ENCODE data around the gene AXIN2. TPM values are rescaled to one million over a fixed set of nuclear protein-coding genes. Genes with fewer than 3 reads are reported as not detected.

Gene AXIN2
- total and polyA plus RNA-seq, 10 of the 15 experiments (the other 5 are each of a cell fraction or from before 2014, with no cell fraction given), result 0.47 to 7.8 (median 3.1) TPM

- ChIA-PET RAD21 (ENCODE audit: unreplicated experiment) (interaction anchor here (0.7 to 1.5 kb wide), 5 partner anchors 152 to 1532 kb away, joined by 3 to 8 read pairs (median 4); no protein-coding TSS in a partner anchor), SMC1A (ENCODE audit: uncharacterized antibody, unreplicated experiment) (interaction anchor here (0.8 to 5.3 kb wide), 7 partner anchors 8 to 605 kb away, joined by 3 to 36 read pairs (median 4); no protein-coding TSS in a partner anchor), POLR2A (interaction anchor here (0.5 to 0.9 kb wide), 2 partner anchors 8 to 186 kb away, joined by 3 to 6 read pairs; no protein-coding TSS in a partner anchor), CTCF (interaction anchor here (0.9 to 2.1 kb wide), 6 partner anchors 10 to 606 kb away, joined by 3 to 10 read pairs (median 5); no protein-coding TSS in a partner anchor)
- intact Hi-C loops (cut with micrococcal nuclease; ENCODE audit: unreplicated experiment), result loop anchor here (5.0 kb wide), 2 partner anchors 102 to 428 kb away; no protein-coding TSS in a partner anchor
- Histone ChIP-seq H3K4me2 (ENCODE audit: control insufficient read depth, insufficient read depth) (peak overlapping the region; percentile 79), H3K27ac (ENCODE audit: control insufficient read depth, insufficient read depth) (no peak overlapping the region), H3K79me2 (ENCODE audit: control insufficient read depth, insufficient read depth, low read length) (no peaks in the 10 kb centered on the region; the same call in 1 of the 2 replicates), H3K9ac (ENCODE audit: control insufficient read depth, insufficient read depth, low read length) (peak overlapping the region; percentile 54; the same call in 1 of the 2 replicates), H3K27me3 (replicated peaks in 1 of 2; ENCODE audit: control insufficient read depth in 2 of 2, insufficient read depth in 2 of 2, low read length in 1 of 2) (peaks cover 0 to 5% of the 10 kb centered on the region in 2 experiments; a peak in 2 of 4 replicates), H3K4me1 (ENCODE audit: control insufficient read depth, insufficient read depth, low read length) (peaks cover 10% of the 10 kb centered on the region), H4K20me1 (ENCODE audit: control insufficient read depth, insufficient read depth) (no peaks in the 10 kb centered on the region; the same call in 1 of the 2 replicates), H3K4me3 (peak overlapping the region; percentile 89), H3K9me3 (replicated peaks; ENCODE audit: control insufficient read depth, insufficient read depth, low read length) (no peaks in the 10 kb centered on the region), H2AFZ (ENCODE audit: control insufficient read depth, low read depth, low read length) (no peak overlapping the region), H3K36me3 (ENCODE audit: control insufficient read depth in 2 of 2, insufficient read depth in 2 of 2, low read length in 1 of 2) (no peaks in the 10 kb centered on the region)
- DNase-seq (ENCODE audit: low read depth, low spot score) (no peak), ATAC-seq (no peak), FAIRE-seq (no peak)
- 19% methylated on average over 13 of the region's 13 CpGs for whole genome bisulfite sequencing (ENCODE audit: insufficient coverage, insufficient replicate concordance, low lambda C conversion rate, missing lambda C conversion rate)
- in situ Hi-C loops (cut with MboI), result loop anchor here (5.0 to 25.0 kb wide), 2 partner anchors 327 to 597 kb away; no protein-coding TSS in a partner anchor
- no TSS peak for BruUV-seq (replicated peaks)
- TF ChIP-seq ZNF687 (IDR thresholded peaks at IDR 0.05) (no peak), SKIL (IDR thresholded peaks at IDR 0.05; ENCODE audit: low read depth, poor library complexity, severe bottlenecking) (no peak), PBX3 (IDR thresholded peaks at IDR 0.05; ENCODE audit: insufficient replicate concordance, low read depth, low read length) (no peak), KAT2A (conservative IDR thresholded peaks at IDR 0.05; ENCODE audit: control insufficient read depth, low read depth, low read length) (no peak), MYC (IDR thresholded peaks at IDR 0.05; ENCODE audit: insufficient read depth, insufficient read length, insufficient replicate concordance, low read length, severe bottlenecking) (no peak), SMAD5 (IDR thresholded peaks at IDR 0.05; ENCODE audit: low read depth) (no peak), NFXL1 (IDR thresholded peaks at IDR 0.05; ENCODE audit: borderline replicate concordance) (no peak), NFYB (IDR thresholded peaks at IDR 0.05; ENCODE audit: insufficient read depth, low read depth, low read length) (no peak), CHD2 (IDR thresholded peaks at IDR 0.05; ENCODE audit: borderline replicate concordance, low read depth, low read length) (no peak), DPF2 (IDR thresholded peaks at IDR 0.05) (no peak)
- TF ChIP-seq, protein P1, sequence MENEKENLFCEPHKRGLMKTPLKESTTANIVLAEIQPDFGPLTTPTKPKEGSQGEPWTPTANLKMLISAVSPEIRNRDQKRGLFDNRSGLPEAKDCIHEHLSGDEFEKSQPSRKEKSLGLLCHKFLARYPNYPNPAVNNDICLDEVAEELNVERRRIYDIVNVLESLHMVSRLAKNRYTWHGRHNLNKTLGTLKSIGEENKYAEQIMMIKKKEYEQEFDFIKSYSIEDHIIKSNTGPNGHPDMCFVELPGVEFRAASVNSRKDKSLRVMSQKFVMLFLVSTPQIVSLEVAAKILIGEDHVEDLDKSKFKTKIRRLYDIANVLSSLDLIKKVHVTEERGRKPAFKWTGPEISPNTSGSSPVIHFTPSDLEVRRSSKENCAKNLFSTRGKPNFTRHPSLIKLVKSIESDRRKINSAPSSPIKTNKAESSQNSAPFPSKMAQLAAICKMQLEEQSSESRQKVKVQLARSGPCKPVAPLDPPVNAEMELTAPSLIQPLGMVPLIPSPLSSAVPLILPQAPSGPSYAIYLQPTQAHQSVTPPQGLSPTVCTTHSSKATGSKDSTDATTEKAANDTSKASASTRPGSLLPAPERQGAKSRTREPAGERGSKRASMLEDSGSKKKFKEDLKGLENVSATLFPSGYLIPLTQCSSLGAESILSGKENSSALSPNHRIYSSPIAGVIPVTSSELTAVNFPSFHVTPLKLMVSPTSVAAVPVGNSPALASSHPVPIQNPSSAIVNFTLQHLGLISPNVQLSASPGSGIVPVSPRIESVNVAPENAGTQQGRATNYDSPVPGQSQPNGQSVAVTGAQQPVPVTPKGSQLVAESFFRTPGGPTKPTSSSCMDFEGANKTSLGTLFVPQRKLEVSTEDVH (IDR thresholded peaks at IDR 0.05; ENCODE audit: low read depth, partially characterized antibody), result no peak
These were observed 2.0 kb downstream of the AXIN2 start for GRCh38 chr17:65559461-65559803.
